Upper lobe of right lung (tissue), 1 donor: ENCODE data around the gene TMEM109. TPM values are rescaled to one million over a fixed set of nuclear protein-coding genes. Genes with fewer than 3 reads are reported as not detected.
"Not testable (repeated sequence)": the region's sequence is repeated elsewhere in the genome, so short reads cannot be mapped to it uniquely, and the experiment has no call there.

ENCODE experiments used
- ATAC-seq: fragments of 200-7000 bp; cut with Tn5 transposase; one replicate; pipeline ENCODE4 v1.9.1; 2020; ENCODE audit warnings: mild to moderate bottlenecking, moderate library complexity
- DNase-seq: peaks from one replicate; pipeline ENCODE4 v3.0.0-alpha.2; 2020
- H3K27ac ChIP-seq: fragments of 200-600 bp; one replicate; pipeline ENCODE4 v1.8.0; 2022
- H3K27me3 ChIP-seq: fragments of 200-600 bp; one replicate; pipeline ENCODE4 v1.8.0; 2022; ENCODE audit warnings: mild to moderate bottlenecking
- H3K36me3 ChIP-seq: fragments of 200-600 bp; one replicate; pipeline ENCODE4 v1.8.0; 2022
- H3K4me1 ChIP-seq: fragments of 200-600 bp; one replicate; pipeline ENCODE4 v1.8.0; 2022
- H3K4me3 ChIP-seq: fragments of 200-600 bp; one replicate; pipeline ENCODE4 v1.8.0; 2022; ENCODE audit warnings: mild to moderate bottlenecking
- H3K9me3 ChIP-seq: fragments of 200-600 bp; one replicate; pipeline ENCODE4 v1.8.0; 2022
- intact Hi-C: fragments of 100-400 bp; cut with DNase I; formaldehyde crosslinking; loops from one replicate; pipeline ENCODE4 v1.11.0; 2022
- total RNA-seq: library from RNA; stranded (reverse); fragmentation: NEBNext Ultra II Directional; extraction: Animal tissue kit (Norgen Biotek cat#: 25700); gene quantifications from one replicate; pipeline ENCODE4 v1.2.1, GENCODE V29; 2021
- TF ChIP-seq, protein P1 (sequence below): fragments of 200-600 bp; IDR thresholded peaks from one replicate; pipeline ENCODE4 v1.8.0; 2022; ENCODE audit warnings: antibody characterized with exemption
- donor health status: DM: no; HTN: yes; CAD: no; lungs with severe emphysema.

The TMEM109 gene
- total RNA-seq, 1 donor from 2014 or later: 156 TPM

GRCh38 chr11:60905551-60906113 lies 8.3 kb upstream of the TMEM109 start:
- Histone ChIP-seq H3K4me1 (peaks cover 27% of the 10 kb centered on the region), H3K36me3 (peaks cover 31% of the 10 kb centered on the region), H3K9me3 (no peaks in the 10 kb centered on the region), H3K4me3 (peak overlapping the region; percentile 84), H3K27ac (peak overlapping the region; percentile 93), H3K27me3 (no peaks in the 10 kb centered on the region)
- no peak for DNase-seq
- intact Hi-C loops: no loop called here
- TF ChIP-seq, protein P1, sequence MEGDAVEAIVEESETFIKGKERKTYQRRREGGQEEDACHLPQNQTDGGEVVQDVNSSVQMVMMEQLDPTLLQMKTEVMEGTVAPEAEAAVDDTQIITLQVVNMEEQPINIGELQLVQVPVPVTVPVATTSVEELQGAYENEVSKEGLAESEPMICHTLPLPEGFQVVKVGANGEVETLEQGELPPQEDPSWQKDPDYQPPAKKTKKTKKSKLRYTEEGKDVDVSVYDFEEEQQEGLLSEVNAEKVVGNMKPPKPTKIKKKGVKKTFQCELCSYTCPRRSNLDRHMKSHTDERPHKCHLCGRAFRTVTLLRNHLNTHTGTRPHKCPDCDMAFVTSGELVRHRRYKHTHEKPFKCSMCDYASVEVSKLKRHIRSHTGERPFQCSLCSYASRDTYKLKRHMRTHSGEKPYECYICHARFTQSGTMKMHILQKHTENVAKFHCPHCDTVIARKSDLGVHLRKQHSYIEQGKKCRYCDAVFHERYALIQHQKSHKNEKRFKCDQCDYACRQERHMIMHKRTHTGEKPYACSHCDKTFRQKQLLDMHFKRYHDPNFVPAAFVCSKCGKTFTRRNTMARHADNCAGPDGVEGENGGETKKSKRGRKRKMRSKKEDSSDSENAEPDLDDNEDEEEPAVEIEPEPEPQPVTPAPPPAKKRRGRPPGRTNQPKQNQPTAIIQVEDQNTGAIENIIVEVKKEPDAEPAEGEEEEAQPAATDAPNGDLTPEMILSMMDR: no peak
- no peak for ATAC-seq

DNA sequence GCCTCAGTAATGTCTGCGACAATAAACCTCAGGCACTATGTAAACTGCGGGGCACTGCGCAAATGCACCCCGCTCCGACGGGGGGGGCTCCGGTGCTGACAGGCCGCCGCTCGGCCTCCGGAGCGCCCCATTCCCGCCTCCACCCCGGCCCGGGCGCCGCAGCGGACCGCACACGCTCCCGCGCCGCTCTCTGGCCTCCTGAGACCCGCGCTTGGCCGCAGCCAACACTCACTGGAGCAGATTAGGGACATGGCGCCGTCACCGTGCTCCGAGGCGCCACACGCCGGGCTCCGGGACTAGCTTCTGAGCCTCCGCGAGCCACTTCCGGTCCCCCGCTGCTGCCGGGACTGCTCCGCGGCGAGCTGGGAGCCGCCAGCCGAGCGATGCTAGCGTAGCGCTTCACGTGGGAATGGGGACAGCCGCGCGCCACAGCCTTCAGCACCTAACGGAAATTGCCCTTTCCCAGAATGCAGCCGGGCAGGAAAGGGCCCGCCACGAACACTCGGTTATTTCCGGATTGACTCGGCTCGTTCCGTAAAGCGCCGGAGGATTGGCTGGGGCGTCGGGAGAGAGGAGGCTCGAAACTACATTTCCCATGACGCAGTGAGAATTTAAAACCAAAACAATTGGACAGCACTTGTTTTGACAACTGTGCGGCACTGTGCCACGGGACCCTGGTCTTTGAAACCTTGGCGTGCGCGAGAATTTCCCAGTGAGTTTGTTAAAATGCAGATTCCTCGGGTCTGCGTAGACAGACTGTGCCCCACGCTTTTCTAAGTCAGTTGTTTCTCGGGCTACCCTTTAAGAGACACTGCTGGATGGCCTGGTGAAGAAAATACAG lies 7.6 kb upstream of the TMEM109 start, which contains the start of gene PRPF19:
TSS of gene PRPF19 (minus strand) at position 454 of the 841 bp plus-strand sequence. CDS start at position 251, 203 bp downstream.
- intact Hi-C loops: no loop called here

GRCh38 chr11:60908803-60909202 lies 5.2 kb upstream of the TMEM109 start:
- no peak for ATAC-seq
- intact Hi-C loops: no loop called here
- Histone ChIP-seq H3K36me3 (no peaks in the 10 kb centered on the region), H3K4me3 (no peak overlapping the region), H3K9me3 (no peaks in the 10 kb centered on the region), H3K27ac (no peak overlapping the region), H3K4me1 (peaks cover 37% of the 10 kb centered on the region), H3K27me3 (no peaks in the 10 kb centered on the region)
- TF ChIP-seq, protein P1: no peak
- DNase-seq: no peak

More for the DNA sequence above, 7.6 kb upstream of the TMEM109 start, which contains the start of gene PRPF19:
- Histone ChIP-seq H3K27me3 (no peaks in the 10 kb centered on the region), H3K4me1 (peaks cover 30% of the 10 kb centered on the region), H3K36me3 (peaks cover 23% of the 10 kb centered on the region), H3K9me3 (no peaks in the 10 kb centered on the region), H3K4me3 (peak within 1 kb of the TSS; percentile 84), H3K27ac (peak within 1 kb of the TSS; percentile 93)
- TF ChIP-seq, protein P1: no peak
- ATAC-seq: peak; percentile 98
- DNase-seq: peak; percentile 97

- H3K27me3 ChIP-seq, H3K36me3 ChIP-seq, H3K9me3 ChIP-seq, intact Hi-C loops, DNase-seq, H3K4me3 ChIP-seq, H3K27ac ChIP-seq, ATAC-seq: not testable (repeated sequence)
- peaks cover 27% of the 10 kb centered on the region for H3K4me1 ChIP-seq
Measured at GRCh38 chr11:60909680-60910280, 4.2 kb upstream of the TMEM109 start.

GRCh38 chr11:60910281-60910687 lies 3.7 kb upstream of the TMEM109 start:
- Histone ChIP-seq H3K36me3 (no peaks in the 10 kb centered on the region), H3K4me3 (no peak overlapping the region), H3K27me3 (no peaks in the 10 kb centered on the region), H3K4me1 (peaks cover 27% of the 10 kb centered on the region), H3K27ac (no peak overlapping the region), H3K9me3 (no peaks in the 10 kb centered on the region)
- ATAC-seq (no peak), DNase-seq (no peak)
- TF ChIP-seq, protein P1: no peak
- intact Hi-C loops: no loop called here
